HEK293T (cell line): ENCODE measurements around the gene DOCK2.
"Not testable (repeated sequence)": the region's sequence is repeated elsewhere in the genome, so short reads cannot be mapped to it uniquely, and the experiment has no call there.

Experiments used
- CTCF ChIA-PET: fragments of 350-600 bp; formaldehyde crosslinking; extraction: SDS; loops from one replicate; lab custom pipeline; 2021; ENCODE audit warnings: antibody characterized with exemption, inconsistent platforms; lab: Yijun Ruan, JAX
- POLR2A ChIA-PET: fragments of 350-600 bp; formaldehyde crosslinking; extraction: SDS; loops from one replicate; lab custom pipeline; 2020; ENCODE audit warnings: antibody characterized with exemption, inconsistent platforms; lab: Yijun Ruan, JAX
- DNase-seq: peaks from one replicate; pipeline ENCODE4 v3.0.0; 2012; ENCODE audit warnings: mixed read lengths; ENCODE audit errors: extremely low spot score
- ARNT ChIP-seq: fragments of 450-650 bp; IDR thresholded peaks from 2 replicates; pipeline ENCODE4 v1.6.1; 2017; ENCODE audit warnings: mild to moderate bottlenecking
- BHLHE40 ChIP-seq: fragments of 450-650 bp; IDR thresholded peaks from 2 replicates; pipeline ENCODE4 v1.6.1; 2016; ENCODE audit warnings: mild to moderate bottlenecking, moderate library complexity, borderline replicate concordance
- CTBP1 ChIP-seq: fragments of 450-650 bp; IDR thresholded peaks from 2 replicates; pipeline ENCODE4 v1.6.1; 2016; ENCODE audit warnings: borderline replicate concordance
- ELF4 ChIP-seq: fragments of 450-650 bp; IDR thresholded peaks from 2 replicates; pipeline ENCODE4 v1.6.1; 2017; ENCODE audit warnings: antibody characterized with exemption
- FOXA1 ChIP-seq: fragments of 450-650 bp; IDR thresholded peaks from 2 replicates; pipeline ENCODE4 v1.6.1; 2016; ENCODE audit warnings: mild to moderate bottlenecking
- FOXK2 ChIP-seq: fragments of 450-650 bp; IDR thresholded peaks from 2 replicates; pipeline ENCODE4 v1.6.1; 2016; ENCODE audit warnings: mild to moderate bottlenecking
- FOXM1 ChIP-seq: fragments of 450-650 bp; IDR thresholded peaks from 2 replicates; pipeline ENCODE4 v1.6.1; 2017; ENCODE audit warnings: mild to moderate bottlenecking, borderline replicate concordance
- HDGF ChIP-seq: fragments of 450-650 bp; IDR thresholded peaks from 2 replicates; pipeline ENCODE4 v1.6.1; 2017; ENCODE audit warnings: antibody characterized with exemption, borderline replicate concordance
- L3MBTL2 ChIP-seq: fragments of 450-650 bp; conservative IDR thresholded peaks from 2 replicates; pipeline ENCODE4 v1.6.1; 2016; ENCODE audit warnings: mild to moderate bottlenecking
- LEF1 ChIP-seq: fragments of 450-650 bp; IDR thresholded peaks from 2 replicates; pipeline ENCODE4 v1.6.1; 2017; ENCODE audit warnings: mild to moderate bottlenecking, borderline replicate concordance
- NFRKB ChIP-seq: fragments of 450-650 bp; IDR thresholded peaks from 2 replicates; pipeline ENCODE4 v1.6.1; 2016; ENCODE audit warnings: mild to moderate bottlenecking, moderate library complexity
- PKNOX1 ChIP-seq: fragments of 450-650 bp; IDR thresholded peaks from 2 replicates; pipeline ENCODE4 v1.6.1; 2016
- SP1 ChIP-seq: fragments of 450-650 bp; IDR thresholded peaks from 2 replicates; pipeline ENCODE4 v1.6.1; 2017
- SUZ12 ChIP-seq: fragments of 450-650 bp; IDR thresholded peaks from 2 replicates; pipeline ENCODE4 v1.6.1; 2016; ENCODE audit warnings: mild to moderate bottlenecking
- TARDBP ChIP-seq: fragments of 450-650 bp; IDR thresholded peaks from 2 replicates; pipeline ENCODE4 v1.6.1; 2016
- ZNF384 ChIP-seq: fragments of 450-650 bp; IDR thresholded peaks from 2 replicates; pipeline ENCODE4 v1.6.1; 2016

Gene DOCK2

GRCh38 chr5:169805527-169805934, 168.5 kb downstream of the DOCK2 start:
- DNase-seq, result no peak
- TF ChIP-seq ELF4, result no peak
- no peak for TF ChIP-seq SUZ12
- TF ChIP-seq LEF1, result no peak
- TF ChIP-seq TARDBP, result no peak
- no peak for TF ChIP-seq CTBP1
- TF ChIP-seq NFRKB, result no peak
- no peak for TF ChIP-seq ZNF384
- TF ChIP-seq BHLHE40, result no peak
- TF ChIP-seq HDGF, result no peak
- TF ChIP-seq FOXM1, result no peak
- TF ChIP-seq FOXK2, result no peak
- no peak for TF ChIP-seq L3MBTL2
- no peak for TF ChIP-seq SP1
- no peak for TF ChIP-seq ARNT
- TF ChIP-seq FOXA1, result no peak
- no peak for TF ChIP-seq PKNOX1
- POLR2A ChIA-PET, result no interaction called here
- CTCF ChIA-PET, result no interaction called here

DNA sequence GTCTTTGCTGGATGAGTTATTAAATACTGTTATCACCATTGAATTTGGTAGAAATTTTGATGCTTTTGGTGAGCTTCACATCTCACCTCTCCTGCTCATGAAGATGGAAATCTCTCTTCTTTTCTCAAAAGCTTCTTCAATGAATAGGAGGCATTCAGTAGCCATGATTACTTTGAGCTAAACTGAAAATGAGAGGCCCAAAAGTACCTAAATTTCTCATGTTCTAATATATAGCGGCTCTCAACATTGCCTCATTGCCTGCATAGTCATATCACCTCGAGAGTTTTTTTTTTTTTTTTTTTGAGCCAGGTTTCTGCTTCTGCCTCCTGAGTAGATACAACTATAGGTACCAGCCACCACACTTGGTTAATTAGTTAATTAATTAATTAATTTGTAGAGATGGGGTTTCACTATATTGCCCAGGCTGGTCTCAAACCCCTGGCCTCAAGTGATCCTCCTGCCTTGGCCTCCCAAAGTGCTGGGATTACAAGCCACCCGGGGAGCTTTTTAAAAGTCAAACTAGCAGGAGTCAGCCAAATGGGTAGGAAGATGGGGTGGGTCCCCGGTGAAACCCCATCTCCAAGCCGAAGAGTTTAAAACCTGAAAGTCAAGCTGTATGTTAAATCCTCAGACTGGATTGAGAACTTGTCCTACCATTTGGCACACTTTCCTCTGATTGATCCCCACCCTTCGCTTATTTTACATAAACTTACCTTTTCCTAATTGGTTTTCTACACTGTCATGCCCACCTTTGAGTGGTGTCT, 169.0 kb downstream of the DOCK2 start:
- TF ChIP-seq ARNT, result no peak
- no peak for TF ChIP-seq SUZ12
- TF ChIP-seq BHLHE40, result no peak
- no peak for TF ChIP-seq HDGF
- no peak for TF ChIP-seq LEF1
- TF ChIP-seq FOXM1, result no peak
- TF ChIP-seq PKNOX1, result no peak
- no peak for TF ChIP-seq NFRKB
- TF ChIP-seq FOXK2, result no peak
- no peak for TF ChIP-seq TARDBP
- no peak for TF ChIP-seq CTBP1
- no peak for TF ChIP-seq ELF4
- no peak for TF ChIP-seq L3MBTL2
- no peak for DNase-seq
- ChIA-PET POLR2A (no interaction called here), CTCF (no interaction called here)

GRCh38 chr5:169808118-169808581, 171.1 kb downstream of the DOCK2 start:
- POLR2A ChIA-PET, result no interaction called here
- CTCF ChIA-PET, result interaction anchor here (0.6 kb wide), 1 partner anchor 1300 kb away, joined by 3 read pairs; no protein-coding TSS in a partner anchor
- no peak for DNase-seq
- TF ChIP-seq SP1 (no peak), TARDBP (no peak), NFRKB (no peak), ARNT (no peak), BHLHE40 (no peak), LEF1 (no peak)

DNA sequence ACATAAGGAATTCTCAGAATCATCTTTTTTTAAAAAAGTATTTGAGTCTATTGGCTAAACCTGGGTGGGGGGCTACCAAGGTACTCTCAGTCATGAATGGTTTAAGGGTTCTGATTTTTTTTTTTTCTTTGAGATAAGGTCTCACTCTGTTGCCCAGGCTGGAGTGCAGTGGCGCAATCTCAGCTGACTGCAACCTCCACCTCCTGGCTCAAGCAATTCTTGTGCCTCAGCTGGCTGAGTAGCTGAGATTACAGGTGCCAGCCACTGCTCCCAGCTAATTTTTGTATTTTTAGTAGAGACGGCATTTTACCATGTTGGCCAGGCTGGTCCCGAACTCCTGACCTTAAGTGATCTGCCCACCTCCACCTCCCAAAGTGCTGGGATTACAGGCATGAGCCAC, 171.8 kb downstream of the DOCK2 start:
- POLR2A ChIA-PET, DNase-seq: not testable (repeated sequence)
- CTCF ChIA-PET, result interaction anchor here (0.6 to 1.0 kb wide), 2 partner anchors 9 to 112 kb away, joined by 3 read pairs; no protein-coding TSS in a partner anchor

GRCh38 chr5:169809281-169809680, 172.2 kb downstream of the DOCK2 start:
- no peak for TF ChIP-seq ARNT
- TF ChIP-seq PKNOX1, result no peak
- no peak for TF ChIP-seq CTBP1
- TF ChIP-seq ZNF384, result no peak
- no peak for TF ChIP-seq ELF4
- no peak for TF ChIP-seq LEF1
- POLR2A ChIA-PET, result no interaction called here
- no peak for DNase-seq
- CTCF ChIA-PET, result interaction anchor here (0.6 to 1.0 kb wide), 2 partner anchors 9 to 112 kb away, joined by 3 read pairs; no protein-coding TSS in a partner anchor

DNA sequence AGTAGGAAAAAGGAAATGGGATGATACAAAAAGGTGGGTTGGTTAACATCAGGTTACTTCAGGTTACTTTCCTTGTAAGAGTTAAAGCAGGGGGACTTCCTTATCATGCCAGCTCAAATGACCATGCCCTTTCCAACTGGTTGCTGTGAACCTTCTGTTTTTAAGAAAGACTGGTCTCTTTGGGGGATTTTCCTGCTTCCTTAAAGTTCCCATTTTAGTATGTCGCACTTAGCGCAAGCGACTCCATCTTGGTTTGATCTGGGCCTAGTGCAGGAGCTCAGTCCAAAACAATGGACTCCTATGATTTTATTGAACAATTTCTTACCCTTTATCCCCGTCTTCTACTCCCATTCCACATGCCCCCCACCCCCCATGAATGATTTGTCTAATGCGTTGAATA, 173.4 kb downstream of the DOCK2 start:
- ChIA-PET POLR2A (no interaction called here), CTCF (interaction anchor here (0.9 kb wide), 1 partner anchor 12 kb away, joined by 5 read pairs; no protein-coding TSS in a partner anchor)
- no peak for DNase-seq
- TF ChIP-seq FOXM1 (no peak), FOXA1 (no peak), BHLHE40 (no peak), ARNT (no peak), ELF4 (no peak), LEF1 (no peak), SUZ12 (no peak), CTBP1 (no peak), HDGF (no peak), TARDBP (no peak), FOXK2 (no peak), L3MBTL2 (no peak), SP1 (no peak), PKNOX1 (no peak), ZNF384 (no peak), NFRKB (no peak)
